HG02943 (cell line): ENCODE measurements around the gene CDKN1B.
A peak's percentile ranks its signal among the peaks of the same experiment; 100 is the strongest.
"Not testable (repeated sequence)": the region's sequence is repeated elsewhere in the genome, so short reads cannot be mapped to it uniquely, and the experiment has no call there.

ENCODE experiments used
- ATAC-seq: cut with Tn5 transposase; IDR thresholded peaks from one replicate; pipeline ENCODE4 v1.9.1; 2021; ENCODE audit warnings: mild to moderate bottlenecking, low read depth, moderate library complexity; ENCODE audit not compliant: unreplicated experiment

CDKN1B gene

DNA sequence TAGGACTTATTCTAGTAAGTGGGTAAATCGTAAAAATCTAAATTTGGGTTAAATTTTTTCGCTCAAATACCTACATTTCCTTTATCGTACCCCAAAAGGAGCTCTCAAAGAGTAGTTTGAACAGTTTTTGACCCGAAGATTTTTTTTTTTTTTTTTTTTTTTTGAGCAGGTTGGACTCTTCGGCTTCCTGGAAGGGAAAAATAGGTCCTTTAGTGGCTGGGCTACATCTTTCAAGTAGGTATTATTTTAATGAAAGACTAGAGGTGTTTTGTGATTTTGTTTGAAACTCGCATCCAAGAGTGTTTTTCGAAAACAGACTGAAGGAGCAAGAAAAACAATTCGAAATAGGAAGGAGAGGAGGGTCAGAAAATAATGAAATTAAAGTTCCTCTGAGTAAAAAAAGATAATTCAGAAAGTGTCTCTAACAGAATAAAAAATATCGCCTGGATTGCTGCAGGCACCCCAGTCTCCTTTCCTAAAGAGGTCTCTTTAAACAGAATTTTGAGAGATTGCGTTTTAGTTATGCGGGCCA lies 6.0 kb downstream of the CDKN1B start:
- no peak for ATAC-seq

DNA sequence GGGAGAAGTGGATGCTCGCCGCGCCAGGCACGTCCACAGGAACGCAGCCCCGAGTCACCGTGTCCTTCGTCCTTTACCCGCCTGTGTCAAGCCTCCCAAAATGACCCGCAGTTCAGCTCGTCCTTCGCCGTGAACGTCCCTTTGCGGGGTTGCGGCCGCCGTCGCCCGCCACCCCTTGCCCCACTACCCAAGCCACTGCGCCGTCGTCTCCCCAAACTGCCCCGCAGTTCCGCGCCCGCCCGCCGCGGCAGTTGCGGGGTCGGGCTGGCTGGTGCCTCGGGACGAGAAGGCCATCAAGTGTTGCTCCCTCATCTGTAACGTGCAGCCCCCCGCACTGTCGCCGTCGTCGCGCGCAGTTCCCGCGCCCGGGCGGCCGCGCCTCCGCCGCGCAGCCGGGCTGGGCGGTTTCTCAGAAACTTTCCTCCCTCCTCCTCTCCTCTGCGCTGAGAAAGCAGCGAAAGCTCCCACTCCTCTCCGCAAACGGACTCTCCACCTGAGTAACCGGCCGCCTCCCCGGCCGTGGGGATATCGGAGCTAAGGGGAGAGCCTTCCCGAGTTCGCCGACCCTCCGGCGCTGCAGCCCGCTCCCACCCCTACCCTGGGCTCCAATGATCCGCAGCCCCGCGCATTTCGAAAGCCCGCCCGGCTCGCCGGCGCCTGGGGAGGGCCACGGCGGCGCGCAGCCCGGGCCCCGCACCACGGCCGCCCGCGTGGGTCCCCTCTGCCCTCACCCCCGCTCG lies 6.7 kb downstream of the CDKN1B start:
- ATAC-seq, result no peak

DNA sequence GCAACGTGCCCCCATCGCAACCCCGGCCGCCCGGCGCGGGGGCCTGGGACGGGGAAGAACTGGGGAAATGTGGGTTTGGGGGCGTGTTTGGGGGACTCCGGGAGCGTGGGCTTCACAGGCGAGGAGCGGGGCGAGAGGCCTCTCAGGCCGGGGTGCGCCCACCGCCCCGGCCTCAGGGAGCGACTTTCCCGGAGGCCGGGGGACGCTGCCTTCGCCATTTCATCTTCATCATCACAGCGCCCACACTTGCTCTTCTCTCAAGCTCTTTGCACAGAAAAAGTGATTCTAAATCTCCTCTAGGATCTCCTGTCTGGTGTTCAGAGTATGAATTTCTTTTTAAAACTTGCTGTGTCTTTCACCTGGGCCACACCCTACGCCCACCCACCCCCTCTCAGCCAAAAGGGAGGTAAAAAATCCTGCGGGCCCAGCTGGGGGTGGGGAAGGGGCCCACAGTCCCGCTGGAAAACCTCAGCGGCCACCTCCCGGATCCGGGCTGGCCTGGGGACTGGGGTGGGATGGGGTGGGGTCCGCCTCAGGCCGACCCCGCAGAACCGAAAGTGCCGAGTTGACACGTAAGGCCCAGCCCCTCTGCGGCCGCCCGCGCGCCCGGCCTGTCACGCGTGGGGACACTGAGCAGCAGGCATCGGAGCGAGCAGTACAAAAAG lies 7.4 kb downstream of the CDKN1B start:
- ATAC-seq, result peak; percentile 7

DNA sequence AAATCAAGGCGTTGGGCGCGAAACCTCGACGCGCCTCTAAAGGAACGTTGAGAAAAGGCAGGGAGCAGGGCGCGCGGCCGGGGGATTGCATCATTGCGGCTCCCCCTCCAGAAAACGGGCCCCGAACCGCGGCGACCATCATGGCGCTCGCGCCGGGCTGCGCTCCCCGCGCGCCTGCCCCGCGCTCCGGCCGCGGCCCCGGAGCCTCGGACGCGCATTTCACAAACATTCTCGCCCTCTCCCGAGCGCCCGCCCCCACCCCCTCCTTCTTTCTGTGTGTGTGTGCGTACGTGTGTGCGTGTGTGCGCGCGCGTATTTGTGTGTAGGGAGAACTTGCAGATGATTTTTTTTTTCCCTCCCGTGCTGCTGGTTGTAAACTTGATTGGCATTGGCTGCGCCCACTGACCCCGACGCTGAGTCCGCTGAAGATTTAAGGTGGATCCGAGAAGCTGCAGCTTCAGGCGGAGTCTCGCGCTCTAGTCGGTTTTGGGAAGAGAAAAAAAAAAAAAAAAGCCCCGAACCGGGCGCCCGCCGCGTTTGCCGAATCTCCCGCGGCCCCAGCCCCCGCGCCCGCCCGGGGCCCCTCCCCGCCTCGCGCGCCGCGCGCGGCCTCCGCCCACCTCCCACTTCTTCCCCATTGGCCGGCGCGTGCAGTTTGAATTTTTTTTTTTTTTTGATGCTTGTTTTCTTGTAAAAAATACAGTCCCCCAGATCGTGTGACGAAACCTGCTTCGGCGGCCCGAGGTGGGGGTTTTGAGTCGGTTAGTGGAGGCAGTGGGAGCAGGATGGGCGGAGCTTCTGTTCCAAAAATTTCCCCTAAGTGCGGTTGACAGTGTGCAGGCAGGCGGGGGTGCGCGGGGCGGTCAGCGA lies 8.2 kb downstream of the CDKN1B start:
- ATAC-seq, result peak; percentile 62

DNA sequence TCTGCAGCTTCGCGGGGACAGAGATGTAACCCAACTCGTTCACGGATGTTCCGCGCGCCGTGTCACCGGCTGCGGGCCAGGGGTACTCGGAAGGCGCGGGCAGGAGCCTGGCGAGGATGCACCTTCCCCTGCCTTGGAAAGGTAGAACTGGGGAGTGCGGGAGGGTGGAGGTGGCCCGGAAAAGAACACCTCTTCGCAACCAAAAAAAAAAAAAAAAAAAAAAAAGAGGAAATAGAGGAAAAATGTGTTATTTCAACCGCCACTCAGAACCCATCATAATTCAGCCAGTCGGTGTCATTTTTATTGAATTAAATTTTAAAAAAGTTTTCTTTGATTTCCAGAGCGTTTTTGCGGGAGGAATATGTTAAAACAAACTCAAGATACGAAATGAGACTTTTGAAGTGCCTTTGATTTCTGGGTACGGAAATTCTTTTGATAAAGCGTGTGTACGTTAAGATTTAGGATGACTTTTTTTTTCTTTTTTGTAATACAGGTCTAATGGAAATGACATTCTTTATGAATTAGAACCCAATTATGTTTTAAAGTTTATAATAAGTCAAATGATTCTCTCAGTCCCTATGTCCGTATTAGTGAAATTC lies 8.9 kb downstream of the CDKN1B start:
- ATAC-seq, result no peak

DNA sequence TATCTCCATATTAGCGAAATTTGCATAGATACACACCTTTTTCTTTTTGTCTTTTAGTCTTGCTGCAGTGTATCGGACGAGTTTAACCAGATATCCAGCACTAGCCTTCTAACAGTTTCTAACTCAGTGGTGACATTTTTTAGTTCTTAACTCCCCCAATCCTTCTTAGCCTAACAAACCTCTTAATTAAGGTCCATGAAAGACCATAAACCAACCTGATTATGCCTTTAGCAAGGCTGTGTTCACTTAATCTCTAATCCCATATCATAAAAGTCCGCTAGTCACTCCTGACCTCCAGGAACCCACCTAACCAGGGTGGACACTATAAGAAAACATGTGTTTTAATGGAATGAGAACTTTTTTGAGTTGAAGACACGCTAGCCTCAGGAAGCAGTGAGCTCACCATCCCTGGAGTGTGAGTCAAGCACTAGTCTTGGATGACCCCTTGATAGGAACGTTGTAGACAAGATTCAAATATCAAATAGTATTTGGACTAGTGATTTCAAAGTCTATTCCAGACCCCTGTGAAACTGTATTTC lies 9.5 kb downstream of the CDKN1B start:
- no peak for ATAC-seq

DNA sequence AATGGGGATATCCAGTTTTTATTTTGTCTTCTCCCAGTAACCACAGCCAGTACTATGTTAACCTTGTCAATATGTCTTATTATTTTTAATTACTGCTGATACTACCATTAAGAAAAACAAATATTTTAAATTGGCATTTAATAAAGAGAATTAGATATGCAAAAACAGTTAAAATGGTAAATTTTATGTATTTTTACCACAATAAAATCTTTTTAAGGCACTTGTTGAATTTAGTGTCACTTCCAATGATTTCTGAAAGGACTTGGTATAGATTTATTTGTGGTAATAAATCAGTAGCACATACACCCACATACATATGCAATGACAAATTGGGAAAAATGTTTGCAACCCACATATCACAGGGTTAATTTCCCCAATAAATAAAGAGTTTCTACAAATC lies 14.0 kb downstream of the CDKN1B start:
- no peak for ATAC-seq

DNA sequence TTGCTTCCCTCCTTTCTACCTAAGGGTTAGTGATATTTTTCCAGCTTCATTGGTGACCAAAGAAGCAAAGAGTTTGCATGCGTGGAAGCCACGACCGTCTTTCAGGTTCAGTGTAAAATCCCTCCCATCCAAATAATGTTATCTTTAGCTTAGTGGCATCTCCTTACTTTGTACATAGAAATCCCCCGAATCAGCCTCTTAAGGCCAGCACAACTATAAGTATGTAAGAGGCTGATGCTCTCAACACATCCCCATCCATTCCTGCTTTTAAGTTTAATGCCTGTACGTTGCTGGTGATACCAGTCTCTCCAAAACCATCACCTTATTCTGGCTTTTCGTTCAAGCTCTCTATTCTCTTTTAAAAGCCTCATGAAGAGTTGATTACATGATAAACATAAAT lies 14.6 kb downstream of the CDKN1B start:
- ATAC-seq, result no peak

DNA sequence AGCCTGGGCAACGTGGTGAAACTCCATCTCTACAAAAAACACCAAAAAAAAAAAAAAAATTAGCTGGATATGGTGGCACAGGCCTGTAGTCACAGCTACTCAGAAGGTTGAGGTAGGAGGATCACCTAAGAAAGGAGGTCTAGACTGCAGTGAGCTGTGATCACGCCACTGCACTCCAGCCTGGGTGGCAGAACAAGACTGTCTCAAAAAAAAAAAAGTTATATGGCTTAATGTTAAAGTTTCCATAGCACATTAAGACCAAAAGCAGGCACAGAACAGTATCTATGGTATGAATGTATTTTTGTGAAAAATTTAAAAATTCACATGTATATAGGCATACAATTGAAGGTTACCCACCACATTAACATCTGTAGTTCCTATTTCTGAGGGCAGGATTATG lies 15.9 kb downstream of the CDKN1B start:
- ATAC-seq, result no peak

DNA sequence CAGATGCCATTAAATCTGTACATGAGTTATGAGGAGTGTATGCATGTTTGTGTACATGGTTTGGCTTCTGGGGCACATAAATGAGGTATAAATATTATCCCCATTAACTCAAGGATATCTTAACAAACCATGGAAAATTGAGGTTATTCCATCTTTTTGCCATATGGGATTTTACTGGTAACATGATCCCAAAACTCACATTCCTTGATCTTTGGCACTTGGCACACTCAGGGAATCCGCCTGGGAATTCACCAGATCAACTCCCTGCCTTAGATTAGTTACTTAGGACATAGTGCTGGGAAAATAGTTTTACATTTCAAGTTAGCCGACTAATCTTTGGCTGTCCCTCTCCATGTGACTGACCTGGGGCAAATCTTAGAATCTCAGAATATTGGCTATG lies 16.9 kb downstream of the CDKN1B start:
- ATAC-seq, result no peak

DNA sequence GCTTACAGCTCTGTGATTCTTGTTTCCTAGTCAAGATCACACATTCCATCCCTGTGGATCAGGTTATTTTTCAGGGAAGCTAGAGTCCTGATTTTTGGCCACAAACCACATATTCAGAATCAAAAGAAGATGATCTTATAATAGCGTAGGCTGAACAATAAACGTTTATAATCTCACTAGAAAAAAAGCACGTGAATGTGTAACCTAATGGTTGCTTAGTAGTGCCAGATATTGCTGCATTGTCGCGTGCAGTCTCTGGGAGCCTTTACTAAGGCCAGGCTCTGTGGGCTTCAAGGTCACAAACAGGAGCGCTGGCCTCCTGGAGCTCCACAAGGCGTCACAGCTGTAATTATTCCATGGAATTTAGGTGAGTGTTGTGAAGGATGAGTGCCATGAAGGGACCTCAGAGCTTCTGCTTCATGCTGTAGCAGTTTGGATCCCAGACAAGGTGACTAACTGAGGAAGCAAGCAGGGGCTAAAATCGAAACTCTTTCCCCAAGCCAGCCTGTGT lies 17.4 kb downstream of the CDKN1B start:
- ATAC-seq, result no peak

DNA sequence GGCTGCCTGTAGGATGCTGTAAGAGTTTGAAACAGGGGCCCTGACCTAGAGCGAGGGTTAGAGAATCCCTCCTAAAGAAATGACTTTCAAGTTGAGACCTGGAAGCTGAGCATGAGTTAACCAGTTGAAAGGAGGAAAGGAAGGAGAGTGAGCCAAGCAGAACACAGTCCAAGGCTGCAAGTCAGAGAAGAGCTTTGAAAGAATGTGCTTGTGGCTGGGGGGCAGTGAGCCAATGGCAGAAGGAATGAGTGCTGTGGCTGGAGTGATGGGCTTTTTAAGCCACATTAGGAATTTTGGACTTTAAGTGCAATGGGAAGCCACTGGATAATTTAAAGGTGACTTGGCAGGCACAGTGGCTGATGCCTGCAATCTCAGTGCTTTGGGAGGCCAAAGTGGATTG lies 18.1 kb downstream of the CDKN1B start:
- no peak for ATAC-seq

DNA sequence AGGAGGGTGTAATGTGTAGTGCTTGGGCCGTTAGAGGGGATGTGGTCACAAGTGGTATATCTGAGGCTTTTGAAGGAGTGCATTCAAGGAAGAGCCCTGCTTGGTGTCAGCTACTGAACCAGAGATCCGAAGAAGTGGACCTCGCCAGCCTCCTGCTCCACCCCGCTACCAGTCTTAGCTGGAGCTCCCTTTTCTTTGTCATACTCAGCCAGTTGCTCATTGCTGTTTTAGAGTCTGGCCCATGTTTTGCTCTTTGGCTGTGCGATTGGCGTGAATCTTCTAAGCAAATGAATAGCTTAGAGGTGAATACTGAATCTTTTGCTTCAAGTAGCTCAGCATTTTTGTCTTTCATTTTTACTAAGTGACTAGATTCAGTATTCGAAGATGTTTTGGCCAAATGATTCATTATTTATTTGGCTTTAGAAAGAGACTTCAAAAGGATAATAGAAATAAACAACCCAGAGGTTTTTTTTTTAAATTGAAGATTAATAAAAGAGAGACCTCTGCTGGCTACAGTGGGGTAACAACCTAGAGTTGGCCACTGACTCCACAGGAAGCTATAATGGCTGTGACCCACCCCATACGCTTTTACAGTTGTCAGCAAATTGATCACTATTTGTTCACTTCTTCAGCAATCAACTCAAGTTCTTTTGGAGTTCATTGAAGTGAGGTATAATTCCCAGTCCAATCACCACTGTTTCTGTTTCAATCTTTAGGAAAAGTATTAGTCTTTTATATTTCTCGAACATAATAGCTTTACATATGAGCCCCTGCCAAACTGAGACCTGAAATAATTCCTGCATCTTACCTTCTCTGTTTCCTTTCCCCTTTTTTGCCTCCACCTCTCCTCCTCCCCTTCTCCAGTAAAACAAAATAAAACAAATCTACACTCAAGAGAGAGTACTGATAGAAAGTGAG lies 19.9 kb downstream of the CDKN1B start:
- peak; percentile 79 for ATAC-seq

DNA sequence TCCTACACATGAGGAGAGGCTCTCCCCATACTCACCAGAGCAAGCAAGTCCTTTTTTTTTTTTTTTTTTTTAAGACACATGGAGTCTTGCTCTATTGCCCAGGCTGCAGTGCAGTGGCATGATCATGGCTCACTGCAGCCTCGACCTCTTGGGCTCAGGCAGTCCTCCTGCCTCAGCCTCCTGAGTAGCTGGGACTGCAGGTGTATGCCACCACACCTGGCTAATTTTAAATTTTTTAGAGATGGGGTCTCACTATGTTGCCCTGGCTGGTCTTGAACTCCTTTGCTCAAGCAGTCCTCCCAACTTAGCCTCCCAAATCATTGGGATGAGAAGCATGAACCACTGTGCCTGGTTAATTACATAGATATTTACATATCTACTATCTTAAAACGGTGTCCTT lies 21.0 kb downstream of the CDKN1B start:
- not testable (repeated sequence) for ATAC-seq

DNA sequence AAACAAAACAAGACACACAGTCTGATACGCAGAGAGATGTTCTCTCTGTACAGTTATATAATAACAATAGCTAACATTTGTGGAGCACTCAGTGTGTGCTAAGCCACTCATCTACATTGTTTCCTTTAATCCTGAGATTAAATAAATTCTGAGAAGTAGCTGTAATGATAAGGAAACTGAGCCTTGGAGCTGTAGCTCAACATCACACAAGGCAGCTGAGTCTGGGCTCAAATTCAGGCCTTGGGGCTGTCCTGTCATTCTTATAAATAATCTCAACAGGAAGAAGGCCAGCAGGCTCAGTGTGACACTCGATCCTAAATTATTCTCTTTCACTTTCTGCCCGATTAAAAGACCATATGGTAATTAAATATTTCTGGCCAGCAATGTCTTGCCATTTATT lies 24.5 kb downstream of the CDKN1B start:
- ATAC-seq, result no peak

DNA sequence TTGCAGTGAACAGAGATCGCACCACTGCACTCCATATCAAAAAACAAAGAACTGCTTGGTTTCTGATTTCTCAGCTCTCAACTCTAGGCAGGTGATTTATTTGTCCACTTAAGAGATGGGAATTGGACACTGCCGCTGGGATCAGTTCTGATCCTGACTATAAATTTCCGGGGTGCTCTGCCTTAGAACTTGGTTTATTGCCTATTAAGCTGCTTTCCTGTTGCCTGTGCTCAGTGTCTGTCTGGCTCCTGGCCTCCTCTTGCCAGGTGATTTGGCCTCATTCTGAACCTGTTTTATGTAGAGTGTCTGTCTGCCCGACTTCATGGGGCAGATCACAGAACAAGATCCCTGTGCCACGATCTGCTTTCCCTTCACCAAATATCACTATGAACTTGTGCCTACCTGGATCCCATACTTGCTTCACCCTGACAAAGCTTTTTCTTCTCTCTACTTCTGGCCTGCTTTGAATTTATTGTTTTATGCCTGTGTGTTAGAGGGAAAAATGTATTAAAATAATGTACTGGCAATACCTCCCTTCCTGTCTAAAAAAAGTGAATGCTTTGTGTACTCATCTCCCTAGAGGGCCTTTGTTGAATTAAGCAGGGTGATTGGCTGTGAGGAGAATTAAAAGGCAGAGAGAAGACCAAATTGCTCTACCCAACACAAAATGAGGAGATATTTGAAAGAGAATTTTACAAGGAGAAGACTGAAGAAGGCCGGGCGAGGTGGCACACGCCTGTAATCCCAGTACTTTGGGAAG lies 27.6 kb downstream of the CDKN1B start:
- no peak for ATAC-seq

DNA sequence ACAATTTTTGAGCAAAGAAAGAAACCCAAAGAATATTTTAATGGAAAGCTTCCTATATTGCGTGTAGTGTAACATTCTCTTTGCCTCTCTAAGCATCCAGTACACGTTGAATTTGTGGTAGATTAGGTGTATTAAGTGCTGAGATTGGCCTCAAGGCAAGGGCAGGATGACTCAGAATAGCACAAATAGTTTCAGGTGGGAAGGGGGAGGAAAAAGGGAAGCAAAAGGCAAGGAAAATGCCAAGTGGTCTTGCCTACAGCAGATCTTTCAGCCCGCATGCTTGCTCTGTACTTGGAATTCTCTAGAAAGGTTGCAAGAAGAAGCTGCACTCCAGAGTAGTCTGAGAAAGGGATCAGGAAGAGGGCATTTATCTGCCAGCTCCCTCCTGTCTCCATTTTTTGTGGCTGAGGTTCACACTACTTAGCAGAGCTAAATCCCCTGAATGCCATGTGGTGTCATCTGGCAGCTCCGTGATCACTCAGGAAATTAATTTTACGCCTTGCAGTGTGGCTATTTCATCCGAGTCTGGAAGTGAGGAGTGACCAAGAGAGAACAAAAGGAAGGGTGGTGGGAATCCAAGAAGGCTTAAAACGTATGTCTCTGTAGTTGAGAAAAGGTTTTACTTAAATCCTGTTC lies 28.5 kb downstream of the CDKN1B start:
- ATAC-seq, result no peak

DNA sequence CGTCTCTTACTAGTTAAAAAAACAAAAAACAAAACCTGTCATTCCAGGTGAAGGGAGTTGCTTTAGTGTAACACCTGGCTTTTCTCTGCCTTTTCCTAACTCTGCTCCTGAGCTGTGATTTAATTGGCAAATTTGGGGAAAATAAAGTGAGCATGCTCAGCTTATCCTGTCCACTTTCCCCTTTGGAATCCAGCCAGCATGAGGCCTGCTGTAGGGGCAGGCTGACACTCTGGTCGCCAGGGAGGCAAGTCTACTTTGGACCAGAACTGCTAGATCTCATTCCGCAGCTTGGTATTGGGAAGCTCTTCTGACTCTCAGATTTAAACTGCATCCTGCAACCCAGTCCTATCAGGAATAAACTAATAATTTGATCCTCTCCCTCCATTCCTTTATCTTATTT lies 30.1 kb downstream of the CDKN1B start:
- no peak for ATAC-seq
